HL-60 (cell line): ENCODE results near the gene DTL.

Source experiments
- DNase-seq, 2 experiments: peaks; one replicate each; pipeline ENCODE4 v3.0.0-alpha.2; 2010 to 2020; ENCODE audit warnings: low read depth in 1 of 2, low spot score in 1 of 2
- H3K27ac ChIP-seq: fragments of 250-450 bp; sonication (Bioruptor Pico); replicated peaks from 2 replicates; pipeline ENCODE4 v1.5.1; 2020; ENCODE audit warnings: mild to moderate bottlenecking, moderate library complexity
- H3K27me3 ChIP-seq: fragments of 250-450 bp; sonication (Bioruptor Pico); 2 replicates; pipeline ENCODE4 v1.5.1; 2021; ENCODE audit warnings: mild to moderate bottlenecking, moderate library complexity; ENCODE audit not compliant: insufficient read depth, poor library complexity, severe bottlenecking
- H3K4me3 ChIP-seq: replicated peaks from 2 replicates; pipeline ENCODE4 v1.5.1; 2011; ENCODE audit warnings: mild to moderate bottlenecking, control low read depth, low read length; ENCODE audit not compliant: insufficient read depth
- GABPA ChIP-seq: IDR thresholded peaks from 2 replicates; pipeline ENCODE4 v1.6.1; 2012; ENCODE audit warnings: low read depth
- POLR2AphosphoS5 ChIP-seq: IDR thresholded peaks from 2 replicates; pipeline ENCODE4 v1.6.1; 2012; ENCODE audit warnings: low read depth
- SPI1 ChIP-seq: IDR thresholded peaks from 2 replicates; pipeline ENCODE4 v1.6.1; 2012; ENCODE audit warnings: low read depth, mild to moderate bottlenecking, borderline replicate concordance
- TF ChIP-seq, protein P1 (sequence below): IDR thresholded peaks from one replicate; pipeline ENCODE4 v1.5.1; 2011; ENCODE audit warnings: low read length, control low read depth, inconsistent platforms; ENCODE audit not compliant: insufficient read depth
- TF ChIP-seq, protein P2 (sequence below): IDR thresholded peaks from 2 replicates; pipeline ENCODE4 v1.6.1; 2012; ENCODE audit warnings: low read depth; ENCODE audit not compliant: insufficient replicate concordance

Gene DTL

DNA sequence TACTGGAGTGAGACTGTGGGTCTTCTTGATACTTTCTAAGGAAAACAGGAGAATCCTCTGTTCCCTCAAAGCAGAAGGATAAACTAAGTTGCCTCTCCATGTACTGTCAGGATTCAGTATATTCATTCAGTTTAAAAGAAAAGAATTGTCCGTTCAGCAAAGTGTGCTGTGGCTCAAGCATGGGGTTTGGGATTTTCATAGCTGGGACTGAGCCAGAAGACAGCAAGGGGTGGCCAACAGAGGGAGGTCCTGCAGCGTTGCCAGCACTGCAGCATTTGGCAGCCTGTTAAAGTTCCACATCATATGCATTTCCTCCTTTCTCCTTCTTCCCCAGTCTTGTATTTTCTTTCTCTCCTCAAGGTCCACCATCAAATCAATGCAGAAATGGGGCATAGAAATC is 75.1 kb downstream of the DTL start:
- Histone ChIP-seq H3K27ac (no peak overlapping the region), H3K4me3 (no peak overlapping the region), H3K27me3 (no peaks in the 10 kb centered on the region)
- DNase-seq, result no peak
- TF ChIP-seq GABPA, result no peak
- TF ChIP-seq, protein P1, sequence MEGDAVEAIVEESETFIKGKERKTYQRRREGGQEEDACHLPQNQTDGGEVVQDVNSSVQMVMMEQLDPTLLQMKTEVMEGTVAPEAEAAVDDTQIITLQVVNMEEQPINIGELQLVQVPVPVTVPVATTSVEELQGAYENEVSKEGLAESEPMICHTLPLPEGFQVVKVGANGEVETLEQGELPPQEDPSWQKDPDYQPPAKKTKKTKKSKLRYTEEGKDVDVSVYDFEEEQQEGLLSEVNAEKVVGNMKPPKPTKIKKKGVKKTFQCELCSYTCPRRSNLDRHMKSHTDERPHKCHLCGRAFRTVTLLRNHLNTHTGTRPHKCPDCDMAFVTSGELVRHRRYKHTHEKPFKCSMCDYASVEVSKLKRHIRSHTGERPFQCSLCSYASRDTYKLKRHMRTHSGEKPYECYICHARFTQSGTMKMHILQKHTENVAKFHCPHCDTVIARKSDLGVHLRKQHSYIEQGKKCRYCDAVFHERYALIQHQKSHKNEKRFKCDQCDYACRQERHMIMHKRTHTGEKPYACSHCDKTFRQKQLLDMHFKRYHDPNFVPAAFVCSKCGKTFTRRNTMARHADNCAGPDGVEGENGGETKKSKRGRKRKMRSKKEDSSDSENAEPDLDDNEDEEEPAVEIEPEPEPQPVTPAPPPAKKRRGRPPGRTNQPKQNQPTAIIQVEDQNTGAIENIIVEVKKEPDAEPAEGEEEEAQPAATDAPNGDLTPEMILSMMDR, result no peak
- TF ChIP-seq, protein P2, sequence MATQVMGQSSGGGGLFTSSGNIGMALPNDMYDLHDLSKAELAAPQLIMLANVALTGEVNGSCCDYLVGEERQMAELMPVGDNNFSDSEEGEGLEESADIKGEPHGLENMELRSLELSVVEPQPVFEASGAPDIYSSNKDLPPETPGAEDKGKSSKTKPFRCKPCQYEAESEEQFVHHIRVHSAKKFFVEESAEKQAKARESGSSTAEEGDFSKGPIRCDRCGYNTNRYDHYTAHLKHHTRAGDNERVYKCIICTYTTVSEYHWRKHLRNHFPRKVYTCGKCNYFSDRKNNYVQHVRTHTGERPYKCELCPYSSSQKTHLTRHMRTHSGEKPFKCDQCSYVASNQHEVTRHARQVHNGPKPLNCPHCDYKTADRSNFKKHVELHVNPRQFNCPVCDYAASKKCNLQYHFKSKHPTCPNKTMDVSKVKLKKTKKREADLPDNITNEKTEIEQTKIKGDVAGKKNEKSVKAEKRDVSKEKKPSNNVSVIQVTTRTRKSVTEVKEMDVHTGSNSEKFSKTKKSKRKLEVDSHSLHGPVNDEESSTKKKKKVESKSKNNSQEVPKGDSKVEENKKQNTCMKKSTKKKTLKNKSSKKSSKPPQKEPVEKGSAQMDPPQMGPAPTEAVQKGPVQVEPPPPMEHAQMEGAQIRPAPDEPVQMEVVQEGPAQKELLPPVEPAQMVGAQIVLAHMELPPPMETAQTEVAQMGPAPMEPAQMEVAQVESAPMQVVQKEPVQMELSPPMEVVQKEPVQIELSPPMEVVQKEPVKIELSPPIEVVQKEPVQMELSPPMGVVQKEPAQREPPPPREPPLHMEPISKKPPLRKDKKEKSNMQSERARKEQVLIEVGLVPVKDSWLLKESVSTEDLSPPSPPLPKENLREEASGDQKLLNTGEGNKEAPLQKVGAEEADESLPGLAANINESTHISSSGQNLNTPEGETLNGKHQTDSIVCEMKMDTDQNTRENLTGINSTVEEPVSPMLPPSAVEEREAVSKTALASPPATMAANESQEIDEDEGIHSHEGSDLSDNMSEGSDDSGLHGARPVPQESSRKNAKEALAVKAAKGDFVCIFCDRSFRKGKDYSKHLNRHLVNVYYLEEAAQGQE, result no peak
- TF ChIP-seq POLR2AphosphoS5, result no peak
- TF ChIP-seq SPI1, result no peak

DNA sequence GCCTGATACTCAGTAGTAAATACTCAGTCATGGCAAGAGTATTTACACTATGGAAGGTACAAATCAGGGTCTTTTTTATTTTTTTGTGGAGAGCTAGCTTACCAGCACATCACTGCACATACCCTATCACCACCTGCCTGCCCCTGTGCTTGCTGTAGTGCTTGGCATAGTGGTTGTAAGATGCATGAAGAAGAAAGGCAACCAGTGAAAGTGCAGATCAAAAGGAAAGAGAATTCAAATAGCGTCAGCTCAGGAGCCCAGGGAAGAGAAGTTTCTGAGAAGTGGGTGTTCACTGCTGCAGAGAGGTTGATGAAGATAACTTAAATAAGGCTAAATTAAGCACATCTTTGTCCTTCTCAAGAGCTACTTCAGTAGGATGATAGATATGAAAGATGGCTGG is 76.0 kb downstream of the DTL start:
- Histone ChIP-seq H3K27ac (no peak overlapping the region), H3K4me3 (no peak overlapping the region), H3K27me3 (no peaks in the 10 kb centered on the region)
- no peak for DNase-seq
- TF ChIP-seq, protein P1, result no peak
- TF ChIP-seq GABPA, result no peak
- TF ChIP-seq, protein P2, result no peak
- TF ChIP-seq POLR2AphosphoS5, result no peak

DNA sequence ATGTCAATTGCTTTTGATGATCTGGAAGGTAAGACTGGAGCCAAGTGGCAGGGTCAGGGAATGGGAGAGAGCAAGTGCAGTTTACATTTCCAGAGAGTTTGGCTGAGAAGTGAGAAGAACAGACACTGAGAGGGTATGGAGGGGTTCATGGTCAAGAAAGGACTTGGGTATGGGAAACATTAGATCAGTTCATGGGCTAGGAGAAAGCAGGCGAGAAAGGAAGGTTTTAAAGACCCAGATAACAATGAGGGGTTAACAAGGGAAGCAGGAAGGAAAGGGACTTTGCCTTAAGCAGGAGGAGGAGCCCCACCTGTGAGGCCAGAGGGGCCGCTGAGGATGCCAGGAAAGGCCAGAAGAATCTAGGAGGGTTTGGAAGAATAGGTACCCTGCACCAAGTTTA is 78.2 kb downstream of the DTL start:
- DNase-seq, result no peak
- Histone ChIP-seq H3K27ac (no peak overlapping the region), H3K4me3 (no peak overlapping the region), H3K27me3 (no peaks in the 10 kb centered on the region)
- TF ChIP-seq, protein P1, result no peak
- TF ChIP-seq, protein P2, result no peak
- TF ChIP-seq POLR2AphosphoS5, result no peak
- TF ChIP-seq GABPA, result no peak
- TF ChIP-seq SPI1, result no peak
